ENCODE measurements around the gene BRINP3. TPM values are rescaled to one million over a fixed set of nuclear protein-coding genes. Genes with fewer than 3 reads are reported as not detected.
"Not testable (repeated sequence)": the region's sequence is repeated elsewhere in the genome, so short reads cannot be mapped to it uniquely, and the experiment has no call there.

Gene BRINP3
- total RNA-seq, 1 donor from 2014 or later = 0.35 TPM

- DNase-seq (ENCODE audit: low spot score) = no peak
Observed at GRCh38 chr1:190179817-190180216, 297.8 kb downstream of the BRINP3 start.

GRCh38 chr1:190178827-190179226 is 298.8 kb downstream of the BRINP3 start:
- no peak for DNase-seq (ENCODE audit: low spot score)

- no peak for DNase-seq (ENCODE audit: low spot score)
Observed at GRCh38 chr1:190177555-190177954, 300.1 kb downstream of the BRINP3 start.

- no peak for DNase-seq (ENCODE audit: low spot score)
Observed at GRCh38 chr1:190176776-190177175, 300.9 kb downstream of the BRINP3 start.

GRCh38 chr1:190175320-190175719 is 302.3 kb downstream of the BRINP3 start:
- no peak for DNase-seq (ENCODE audit: low spot score)

- DNase-seq (ENCODE audit: low spot score) = no peak
Observed at GRCh38 chr1:190172651-190173430, 304.8 kb downstream of the BRINP3 start.

GRCh38 chr1:190170321-190170720 is 307.3 kb downstream of the BRINP3 start:
- no peak for DNase-seq (ENCODE audit: low spot score)

- no peak for DNase-seq (ENCODE audit: low spot score)
Observed at GRCh38 chr1:190169311-190170067, 308.2 kb downstream of the BRINP3 start.

- no peak for DNase-seq (ENCODE audit: low spot score)
Observed at GRCh38 chr1:190168893-190169280, 308.8 kb downstream of the BRINP3 start.

- DNase-seq (ENCODE audit: low spot score) = no peak
Observed at GRCh38 chr1:190168116-190168892, 309.4 kb downstream of the BRINP3 start.

- no peak for DNase-seq (ENCODE audit: low spot score)
Observed at GRCh38 chr1:190159146-190159545, 318.5 kb downstream of the BRINP3 start.

GRCh38 chr1:190154744-190155143 is 322.9 kb downstream of the BRINP3 start:
- DNase-seq (ENCODE audit: low spot score) = no peak

- no peak for DNase-seq (ENCODE audit: low spot score)
Observed at GRCh38 chr1:190147616-190148015, 330.0 kb downstream of the BRINP3 start.

- DNase-seq (ENCODE audit: low spot score) = no peak
Observed at GRCh38 chr1:190144650-190145049, 333.0 kb downstream of the BRINP3 start.

- no peak for DNase-seq (ENCODE audit: low spot score)
Observed at GRCh38 chr1:190140644-190141043, 337.0 kb downstream of the BRINP3 start.

- no peak for DNase-seq (ENCODE audit: low spot score)
Observed at GRCh38 chr1:190138702-190139101, 339.0 kb downstream of the BRINP3 start.

- DNase-seq (ENCODE audit: low spot score) = no peak
Observed at GRCh38 chr1:190138266-190138665, 339.4 kb downstream of the BRINP3 start.

GRCh38 chr1:190129366-190129765 is 348.3 kb downstream of the BRINP3 start:
- DNase-seq (ENCODE audit: low spot score) = no peak

- DNase-seq (ENCODE audit: low spot score) = no peak
Observed at GRCh38 chr1:190126728-190127127, 350.9 kb downstream of the BRINP3 start.

- no peak for DNase-seq (ENCODE audit: low spot score)
Observed at GRCh38 chr1:190124068-190124467, 353.6 kb downstream of the BRINP3 start.

- DNase-seq (ENCODE audit: low spot score) = not testable (repeated sequence)
Observed at GRCh38 chr1:190120564-190120963, 357.1 kb downstream of the BRINP3 start.

- DNase-seq (ENCODE audit: low spot score) = no peak
Observed at GRCh38 chr1:190119683-190120082, 358.0 kb downstream of the BRINP3 start.
